WERI-Rb-1 (cell line): ENCODE measurements around the gene CRMP1.

Source experiments
- DNase-seq: peaks from one replicate; pipeline ENCODE4 v3.0.0-alpha.2; 2020
- H3K27ac ChIP-seq: fragments of 250-450 bp; sonication (Bioruptor Pico); 2 replicates; pipeline ENCODE4 v1.5.1; 2020; ENCODE audit warnings: mild to moderate bottlenecking, moderate library complexity
- H3K27me3 ChIP-seq: fragments of 250-450 bp; sonication (Bioruptor Pico); 2 replicates; pipeline ENCODE4 v1.5.1; 2021; ENCODE audit warnings: mild to moderate bottlenecking, low read depth, moderate library complexity; ENCODE audit not compliant: insufficient read depth, severe bottlenecking
- H3K36me3 ChIP-seq: fragments of 250-450 bp; sonication (Bioruptor Pico); 2 replicates; pipeline ENCODE4 v1.5.1; 2020; ENCODE audit warnings: mild to moderate bottlenecking, moderate library complexity
- H3K4me3 ChIP-seq: 2 replicates; pipeline ENCODE4 v1.5.1; 2011; ENCODE audit warnings: low read depth, mild to moderate bottlenecking, control low read depth, low read length
- H3K9me3 ChIP-seq: fragments of 250-450 bp; sonication (Bioruptor Pico); 2 replicates; pipeline ENCODE4 v1.5.1; 2021; ENCODE audit warnings: mild to moderate bottlenecking, moderate library complexity; ENCODE audit not compliant: severe bottlenecking
- TF ChIP-seq, protein P1 (sequence below): IDR thresholded peaks from 2 replicates; pipeline ENCODE4 v1.5.1; 2011; ENCODE audit warnings: low read depth, mild to moderate bottlenecking, control low read depth, inconsistent platforms, low read length

The CRMP1 gene

GRCh38 chr4:5810151-5810550 is 82.7 kb downstream of the CRMP1 start:
- H3K27ac ChIP-seq: no peak overlapping the region
- no peak for DNase-seq
- peaks cover 78% of the 10 kb centered on the region for H3K36me3 ChIP-seq
- TF ChIP-seq, protein P1, sequence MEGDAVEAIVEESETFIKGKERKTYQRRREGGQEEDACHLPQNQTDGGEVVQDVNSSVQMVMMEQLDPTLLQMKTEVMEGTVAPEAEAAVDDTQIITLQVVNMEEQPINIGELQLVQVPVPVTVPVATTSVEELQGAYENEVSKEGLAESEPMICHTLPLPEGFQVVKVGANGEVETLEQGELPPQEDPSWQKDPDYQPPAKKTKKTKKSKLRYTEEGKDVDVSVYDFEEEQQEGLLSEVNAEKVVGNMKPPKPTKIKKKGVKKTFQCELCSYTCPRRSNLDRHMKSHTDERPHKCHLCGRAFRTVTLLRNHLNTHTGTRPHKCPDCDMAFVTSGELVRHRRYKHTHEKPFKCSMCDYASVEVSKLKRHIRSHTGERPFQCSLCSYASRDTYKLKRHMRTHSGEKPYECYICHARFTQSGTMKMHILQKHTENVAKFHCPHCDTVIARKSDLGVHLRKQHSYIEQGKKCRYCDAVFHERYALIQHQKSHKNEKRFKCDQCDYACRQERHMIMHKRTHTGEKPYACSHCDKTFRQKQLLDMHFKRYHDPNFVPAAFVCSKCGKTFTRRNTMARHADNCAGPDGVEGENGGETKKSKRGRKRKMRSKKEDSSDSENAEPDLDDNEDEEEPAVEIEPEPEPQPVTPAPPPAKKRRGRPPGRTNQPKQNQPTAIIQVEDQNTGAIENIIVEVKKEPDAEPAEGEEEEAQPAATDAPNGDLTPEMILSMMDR: no peak
- H3K4me3 ChIP-seq: no peak overlapping the region
- H3K27me3 ChIP-seq: no peaks in the 10 kb centered on the region
- no peaks in the 10 kb centered on the region for H3K9me3 ChIP-seq

GRCh38 chr4:5809216-5809776 is 83.6 kb downstream of the CRMP1 start:
- no peaks in the 10 kb centered on the region for H3K9me3 ChIP-seq
- H3K27ac ChIP-seq: no peak overlapping the region
- TF ChIP-seq, protein P1: no peak
- no peaks in the 10 kb centered on the region for H3K27me3 ChIP-seq
- no peak for DNase-seq
- no peak overlapping the region for H3K4me3 ChIP-seq
- peaks cover 78% of the 10 kb centered on the region for H3K36me3 ChIP-seq

GRCh38 chr4:5808081-5808741 is 84.7 kb downstream of the CRMP1 start:
- H3K9me3 ChIP-seq: no peaks in the 10 kb centered on the region
- H3K27ac ChIP-seq: no peak overlapping the region
- H3K27me3 ChIP-seq: no peaks in the 10 kb centered on the region
- H3K4me3 ChIP-seq: no peak overlapping the region
- no peak for DNase-seq
- peaks cover 70% of the 10 kb centered on the region for H3K36me3 ChIP-seq
- TF ChIP-seq, protein P1: no peak

GRCh38 chr4:5805270-5805669 is 87.6 kb downstream of the CRMP1 start:
- H3K36me3 ChIP-seq: peaks cover 74% of the 10 kb centered on the region

GRCh38 chr4:5804656-5805055 is 88.2 kb downstream of the CRMP1 start:
- H3K4me3 ChIP-seq: no peak overlapping the region
- TF ChIP-seq, protein P1: peak; percentile 39
- peaks cover 68% of the 10 kb centered on the region for H3K36me3 ChIP-seq
- H3K27ac ChIP-seq: no peak overlapping the region
- H3K9me3 ChIP-seq: peaks cover 7% of the 10 kb centered on the region
- DNase-seq: no peak
- H3K27me3 ChIP-seq: no peaks in the 10 kb centered on the region

More at GRCh38 chr4:5805270-5805669, 87.6 kb downstream of the CRMP1 start:
- DNase-seq: no peak
- H3K9me3 ChIP-seq: peaks cover 7% of the 10 kb centered on the region
- 0 out of 2 replicates have a peak overlapping the region, but pooled peaks have one; percentile 13 for H3K27ac ChIP-seq
- no peaks in the 10 kb centered on the region for H3K27me3 ChIP-seq
- TF ChIP-seq, protein P1: no peak
- no peak overlapping the region for H3K4me3 ChIP-seq
